Stimulated activated CD8-positive, alpha-beta memory T cell treated with anti-CD3 and anti-CD28 coated beads, Interleukin-4, amount 100 ng/mL, for 24 hours (primary cell): Measurements from ENCODE around the gene HIP1R.

Experiments
- DNase-seq: peaks from one replicate; pipeline ENCODE4 v3.0.0-alpha.2; 2020; ENCODE audit warnings: low read depth

The HIP1R gene

GRCh38 chr12:122830517-122831214 is 4.6 kb upstream of the HIP1R start:
- no peak for DNase-seq

DNA sequence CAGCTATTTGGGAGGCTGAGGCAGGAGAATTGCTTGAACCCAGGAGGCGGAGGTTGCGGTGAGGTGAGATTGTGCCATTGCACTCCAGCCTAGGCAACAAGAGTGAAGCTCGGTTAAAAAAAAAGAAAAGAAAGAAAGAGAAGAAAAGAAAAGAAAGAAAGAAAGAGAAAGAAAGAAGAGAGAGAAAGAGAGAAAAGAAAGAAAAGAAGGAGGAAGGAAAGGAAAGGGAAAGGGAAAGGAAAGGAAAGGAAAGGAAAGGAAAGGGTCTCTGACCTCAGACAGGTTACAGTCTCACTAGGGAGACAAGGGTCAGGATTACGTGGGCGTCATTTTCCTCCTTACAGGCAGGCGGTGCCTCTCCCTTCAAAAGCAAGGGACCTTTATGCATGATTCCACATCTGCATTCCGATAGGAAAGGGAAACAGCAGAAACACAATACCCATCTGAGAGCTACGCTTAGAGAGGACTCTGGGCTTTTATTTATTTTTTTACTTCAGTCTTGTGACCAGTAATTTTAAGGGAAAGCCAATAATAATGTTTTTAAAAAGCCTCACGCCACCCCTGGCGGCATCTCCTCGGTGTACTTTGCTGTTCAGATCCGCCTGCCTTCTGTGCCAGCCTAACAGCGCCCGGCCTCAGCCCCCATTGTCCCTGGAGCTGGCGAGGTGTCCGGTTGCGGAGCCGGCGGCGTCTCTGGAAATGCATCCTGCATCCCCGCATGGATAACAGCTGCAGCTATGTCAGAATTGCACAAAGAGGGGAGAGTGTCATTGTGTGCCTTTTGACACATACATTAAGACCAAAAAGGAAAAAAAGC is 945 bp upstream of the HIP1R start:
- no peak for DNase-seq

DNA sequence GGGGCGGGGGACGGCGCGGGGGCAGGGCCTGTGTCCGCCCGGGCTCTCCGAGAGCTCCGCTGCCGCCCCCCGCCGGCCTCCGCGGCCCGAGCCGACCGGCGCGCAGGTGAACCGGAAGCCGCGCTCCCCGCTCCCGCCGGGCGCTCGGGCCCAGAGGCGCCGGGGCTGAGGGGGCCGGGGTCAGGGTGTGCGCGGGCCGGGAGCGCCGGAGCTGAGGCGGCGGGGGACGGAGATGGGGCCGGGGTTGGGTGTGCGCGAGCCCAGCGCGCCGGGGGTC is 431 bp downstream of the HIP1R start:
- no peak for DNase-seq

DNA sequence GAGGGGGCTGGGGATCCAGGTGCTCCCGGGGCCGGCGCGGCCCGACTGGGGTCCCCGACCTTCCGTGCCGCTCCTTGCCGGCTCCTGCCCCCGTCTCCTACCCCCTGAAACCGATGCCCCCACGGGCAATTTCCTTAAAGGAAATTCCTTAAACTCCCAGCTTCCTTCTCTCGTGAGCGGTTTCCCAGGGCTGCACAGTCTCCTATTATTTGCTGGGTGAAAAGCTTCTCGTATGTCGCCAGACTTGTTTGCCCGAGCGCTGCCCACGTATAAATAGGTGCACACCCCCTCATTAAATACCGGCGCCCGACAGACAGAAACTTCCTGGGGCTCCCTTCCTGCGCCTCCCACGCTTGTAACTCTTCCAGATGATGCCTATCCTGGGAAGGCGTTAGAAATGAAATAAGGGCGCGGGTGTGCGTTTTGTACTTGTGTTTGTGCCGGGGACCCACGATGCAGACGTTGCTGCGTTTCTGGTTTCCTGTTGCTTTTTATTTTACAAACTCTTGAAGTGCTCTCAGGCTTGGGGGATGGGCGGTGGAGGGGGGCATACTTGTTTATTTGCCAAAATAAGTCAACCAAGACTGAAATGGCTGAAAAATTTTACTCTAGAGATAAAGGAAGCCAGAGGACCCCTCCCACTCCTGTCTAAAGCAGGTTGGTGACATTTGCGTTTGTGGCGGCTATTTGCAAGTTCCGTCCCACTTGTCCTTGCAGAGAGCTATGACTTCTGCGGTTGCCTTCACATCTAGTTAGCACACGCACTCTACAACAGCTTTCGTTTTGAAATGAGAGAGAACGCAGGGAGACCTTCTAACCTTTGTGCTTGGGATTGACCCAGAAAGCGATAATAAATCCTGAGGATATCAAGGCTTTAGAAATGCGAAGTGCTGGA is 1.0 kb downstream of the HIP1R start:
- peak; percentile 11 for DNase-seq

- no peak for DNase-seq
Observed at GRCh38 chr12:122837306-122838265, 2.3 kb downstream of the HIP1R start.

DNA sequence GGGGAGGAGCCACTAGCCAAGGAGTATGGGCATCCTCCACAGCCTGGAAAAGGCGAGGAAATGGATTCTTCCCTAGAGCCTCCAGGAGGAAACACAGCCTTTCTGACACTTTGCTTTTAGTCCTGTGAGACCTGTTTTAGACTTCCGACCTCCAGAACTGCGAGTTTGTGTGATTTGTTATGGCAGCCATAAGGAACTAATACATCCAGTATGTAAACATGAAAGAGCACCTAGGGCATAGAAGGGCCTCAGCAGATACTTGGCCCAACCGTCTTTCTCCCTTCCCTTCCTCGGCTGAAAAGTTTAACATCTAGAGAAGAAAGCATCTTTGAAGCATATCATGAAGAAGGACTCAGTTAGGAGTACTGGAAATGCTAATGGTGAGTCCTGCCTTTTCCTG is 3.6 kb downstream of the HIP1R start:
- DNase-seq: no peak

- no peak for DNase-seq
Observed at GRCh38 chr12:122839907-122840554, 4.8 kb downstream of the HIP1R start.

GRCh38 chr12:122840580-122841513 is 5.6 kb downstream of the HIP1R start:
- no peak for DNase-seq

GRCh38 chr12:122841544-122842321 is 6.5 kb downstream of the HIP1R start:
- DNase-seq: no peak

DNA sequence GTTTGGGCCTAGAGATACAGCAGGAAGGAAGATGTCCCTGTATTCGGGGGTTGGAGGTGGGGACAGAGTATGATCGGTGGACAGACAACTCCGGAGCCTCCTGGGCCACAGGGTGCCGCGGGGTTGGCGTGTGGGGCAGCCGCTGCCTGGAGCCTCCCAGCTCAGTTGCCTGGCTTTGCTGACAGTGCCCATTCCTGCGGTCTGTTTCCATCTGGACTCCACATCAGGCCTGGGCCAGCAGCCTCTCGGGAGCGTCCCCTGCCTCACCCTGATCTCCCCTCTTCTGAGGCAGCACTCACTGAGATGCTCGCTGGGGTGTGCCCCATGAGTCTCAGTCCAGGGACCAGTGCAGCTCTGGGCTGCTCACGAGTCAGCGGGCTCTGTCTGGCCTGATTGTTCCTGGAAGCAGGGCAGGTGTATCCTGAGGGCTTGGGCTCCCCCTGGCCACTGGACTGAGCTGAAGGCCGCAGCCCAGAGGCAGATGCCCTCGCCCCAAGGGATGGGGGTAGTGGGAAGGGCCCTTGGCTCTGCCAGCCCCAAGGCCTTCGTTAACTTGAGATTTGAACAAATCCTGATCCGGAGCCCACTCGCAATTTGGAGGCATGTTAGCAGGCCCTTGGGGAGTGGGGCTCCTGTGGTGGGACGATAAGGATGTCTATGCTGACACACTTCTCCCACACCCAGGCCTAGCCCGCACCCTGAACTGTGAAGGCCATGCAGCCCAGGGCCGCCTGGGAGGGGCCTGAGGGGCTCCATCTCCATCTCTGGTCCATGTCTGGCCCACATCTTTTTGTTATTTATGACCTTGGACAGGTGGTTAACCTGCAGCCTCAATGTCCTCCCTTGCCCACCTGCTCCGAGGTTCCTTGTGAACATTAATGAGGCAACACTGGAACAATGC is 7.5 kb downstream of the HIP1R start:
- no peak for DNase-seq

- no peak for DNase-seq
Observed at GRCh38 chr12:122843455-122843854, 8.2 kb downstream of the HIP1R start.

GRCh38 chr12:122844366-122844971 is 9.2 kb downstream of the HIP1R start:
- no peak for DNase-seq

DNA sequence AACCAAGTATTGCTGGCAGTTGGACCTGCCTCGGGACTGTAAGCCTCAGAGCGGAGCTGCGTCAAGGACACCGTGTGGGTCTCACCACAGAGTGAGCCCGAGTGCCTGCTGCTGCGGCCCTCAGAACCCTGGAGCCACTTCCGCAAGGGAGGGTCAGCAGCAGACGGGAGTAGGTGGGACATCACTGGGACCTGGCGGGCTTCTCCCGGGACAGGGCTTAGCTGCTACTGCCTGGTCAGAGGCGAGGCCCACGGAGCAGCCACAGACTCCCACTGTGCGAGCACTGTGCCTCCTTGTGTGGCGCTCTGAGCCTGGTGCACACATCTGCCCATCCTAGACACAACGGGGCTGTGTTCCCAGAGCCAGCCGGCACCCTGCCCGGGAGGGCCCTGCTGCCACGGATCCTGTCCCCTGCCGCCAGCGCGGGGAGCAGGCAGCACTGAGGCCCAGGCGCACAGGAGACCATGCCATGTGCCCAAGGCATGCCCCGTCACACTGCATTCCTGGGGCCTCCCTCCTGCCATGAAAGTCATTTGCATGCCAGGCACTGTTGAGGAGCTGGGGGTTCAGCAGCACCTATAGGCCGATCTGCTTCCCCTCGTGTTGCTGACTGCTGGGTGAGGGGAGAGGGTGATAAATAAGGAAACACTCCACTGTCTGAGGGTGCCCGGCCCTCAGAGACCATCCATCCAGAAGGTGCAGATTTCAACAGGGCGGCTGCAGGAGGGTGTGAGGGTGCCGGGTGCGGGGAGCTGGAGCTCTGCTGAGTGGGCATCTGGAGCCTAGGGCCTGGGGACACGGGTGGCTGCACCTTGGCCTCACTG is 10.0 kb downstream of the HIP1R start:
- no peak for DNase-seq

DNA sequence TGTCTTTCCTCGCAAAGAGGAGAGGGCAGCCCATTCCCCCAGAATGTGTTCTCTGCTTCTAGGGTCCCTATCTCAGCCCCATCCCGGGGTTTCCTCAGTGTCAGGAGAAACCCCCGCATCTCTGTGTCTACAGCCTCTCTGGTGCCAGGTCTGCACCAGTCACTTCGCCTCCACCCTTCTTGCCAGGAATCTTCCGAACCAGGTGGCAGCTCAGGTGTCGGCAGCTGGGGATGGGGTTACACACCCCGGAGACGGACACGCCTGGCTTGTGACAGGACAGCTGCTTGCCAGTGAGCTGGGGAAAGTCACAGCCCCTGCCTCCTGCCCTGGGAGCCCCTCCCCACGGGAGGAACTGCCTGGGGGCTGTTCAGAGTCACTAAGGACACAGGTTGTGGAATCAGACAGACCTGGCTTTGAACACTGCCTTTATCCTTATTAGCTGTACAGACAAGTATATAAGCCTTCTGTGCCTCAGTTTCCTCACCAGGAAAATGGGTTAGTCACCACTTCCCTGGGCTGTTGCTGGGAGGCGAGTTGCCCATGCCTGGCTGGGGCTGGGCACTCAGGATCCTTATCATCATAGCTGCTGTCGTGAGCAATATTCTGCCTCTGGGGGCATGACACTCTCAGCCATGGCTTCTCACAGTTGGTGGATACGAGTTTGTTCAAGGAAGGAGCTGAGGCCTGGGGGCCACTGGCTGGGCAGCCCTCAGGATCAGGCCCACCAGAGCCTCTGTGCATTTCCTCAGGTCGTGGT is 10.8 kb downstream of the HIP1R start:
- DNase-seq: no peak

GRCh38 chr12:122846622-122847515 is 11.6 kb downstream of the HIP1R start:
- no peak for DNase-seq
